Colonic mucosa (tissue), 4 donors: Measurements from ENCODE around the gene SOX8. TPM values are rescaled to one million over a fixed set of nuclear protein-coding genes. Genes with fewer than 3 reads are reported as not detected.

ENCODE experiments used
- DNase-seq: peaks from one replicate; pipeline ENCODE4 v3.0.0-alpha.2; 2020
- H3K27ac ChIP-seq: fragments of 200-600 bp; one replicate; pipeline ENCODE4 v1.8.0; 2021
- H3K27me3 ChIP-seq: fragments of 200-600 bp; one replicate; pipeline ENCODE4 v1.8.0; 2021
- H3K36me3 ChIP-seq: fragments of 200-600 bp; one replicate; pipeline ENCODE4 v1.8.0; 2021
- H3K4me1 ChIP-seq: fragments of 200-600 bp; one replicate; pipeline ENCODE4 v1.8.0; 2021; ENCODE audit warnings: mild to moderate bottlenecking
- H3K4me3 ChIP-seq: fragments of 200-600 bp; one replicate; pipeline ENCODE4 v1.8.0; 2021
- H3K9ac ChIP-seq, 2 donors: one replicate each; pipeline ENCODE4 v1.7.0; 2013; ENCODE audit warnings: control low read depth in 2 of 2, low read depth in 2 of 2, low read length in 2 of 2
- H3K9me3 ChIP-seq: fragments of 200-600 bp; one replicate; pipeline ENCODE4 v1.8.0; 2021
- CTCF ChIP-seq: fragments of 200-600 bp; IDR thresholded peaks from one replicate; pipeline ENCODE4 v1.8.0; 2022; ENCODE audit warnings: antibody characterized with exemption, mild to moderate bottlenecking
- intact Hi-C: fragments of 100-400 bp; cut with DNase I; formaldehyde crosslinking; loops from one replicate; pipeline ENCODE4 v1.14.1; 2022
- total RNA-seq, 2 donors: library from RNA; stranded (reverse); fragmentation: NEBNext Ultra II Directional in 1 of 2; extraction: Animal tissue kit (Norgen Biotek cat#: 25700) in 1 of 2; gene quantifications; one replicate each; pipeline ENCODE4 v1.2.1, GENCODE V29; 2021
- donor health status: healthy.
- donor health status: DM: no; HTN: no; CAD: no.
- donor health status: DM: no; HTN: no; CAD: no.

Gene SOX8
- total RNA-seq, 2 donors from 2014 or later, result 0.20 to 0.61 TPM

- H3K9ac ChIP-seq, result peak overlapping the region in 1 of 2 donors; percentile 12
- H3K27ac ChIP-seq, result no peak overlapping the region
Measured at GRCh38 chr16:998211-998610, 16.6 kb downstream of the SOX8 start.

GRCh38 chr16:998615-999014 is 17.0 kb downstream of the SOX8 start:
- no peaks in the 10 kb centered on the region for H3K9me3 ChIP-seq
- no peaks in the 10 kb centered on the region for H3K4me1 ChIP-seq
- no peak for TF ChIP-seq CTCF
- H3K4me3 ChIP-seq, result no peak overlapping the region
- DNase-seq, result no peak
- H3K9ac ChIP-seq, result no peak overlapping the region
- no peaks in the 10 kb centered on the region for H3K36me3 ChIP-seq
- H3K27me3 ChIP-seq, result peaks cover 21% of the 10 kb centered on the region
- no peak overlapping the region for H3K27ac ChIP-seq
- intact Hi-C loops, result no loop called here

More at GRCh38 chr16:998211-998610, 16.6 kb downstream of the SOX8 start:
- Histone ChIP-seq H3K4me3 (no peak overlapping the region), H3K27me3 (peaks cover 21% of the 10 kb centered on the region), H3K4me1 (no peaks in the 10 kb centered on the region), H3K36me3 (no peaks in the 10 kb centered on the region), H3K9me3 (no peaks in the 10 kb centered on the region)
- no peak for DNase-seq
- intact Hi-C loops, result no loop called here
- no peak for TF ChIP-seq CTCF

- TF ChIP-seq CTCF, result no peak
- H3K36me3 ChIP-seq, result no peaks in the 10 kb centered on the region
- peaks cover 21% of the 10 kb centered on the region for H3K27me3 ChIP-seq
- no peaks in the 10 kb centered on the region for H3K4me1 ChIP-seq
- H3K9me3 ChIP-seq, result no peaks in the 10 kb centered on the region
- no peak overlapping the region for H3K27ac ChIP-seq
- intact Hi-C loops, result no loop called here
- no peak overlapping the region for H3K9ac ChIP-seq
- H3K4me3 ChIP-seq, result no peak overlapping the region
- DNase-seq, result no peak
Measured at GRCh38 chr16:999677-1000076, 18.1 kb downstream of the SOX8 start.

GRCh38 chr16:1000608-1001007 is 19.0 kb downstream of the SOX8 start:
- no peaks in the 10 kb centered on the region for H3K9me3 ChIP-seq
- H3K27me3 ChIP-seq, result peaks cover 21% of the 10 kb centered on the region
- no peaks in the 10 kb centered on the region for H3K36me3 ChIP-seq
- intact Hi-C loops, result no loop called here
- H3K27ac ChIP-seq, result no peak overlapping the region
- no peak for TF ChIP-seq CTCF
- no peak overlapping the region for H3K4me3 ChIP-seq
- no peak for DNase-seq
- H3K4me1 ChIP-seq, result no peaks in the 10 kb centered on the region
- H3K9ac ChIP-seq, result no peak overlapping the region

- H3K27ac ChIP-seq, result no peak overlapping the region
- no peaks in the 10 kb centered on the region for H3K36me3 ChIP-seq
- intact Hi-C loops, result no loop called here
- H3K9me3 ChIP-seq, result no peaks in the 10 kb centered on the region
- no peak overlapping the region for H3K4me3 ChIP-seq
- H3K4me1 ChIP-seq, result no peaks in the 10 kb centered on the region
- TF ChIP-seq CTCF, result no peak
- peaks cover 21% of the 10 kb centered on the region for H3K27me3 ChIP-seq
- H3K9ac ChIP-seq, result no peak overlapping the region
- no peak for DNase-seq
Measured at GRCh38 chr16:1001096-1001495, 19.5 kb downstream of the SOX8 start.
